Measurements from ENCODE around the gene COIL. TPM values are rescaled to one million over a fixed set of nuclear protein-coding genes. Genes with fewer than 3 reads are reported as not detected.
A peak's percentile ranks its signal among the peaks of the same experiment; 100 is the strongest.
"Not testable (repeated sequence)": the region's sequence is repeated elsewhere in the genome, so short reads cannot be mapped to it uniquely, and the experiment has no call there.

The COIL gene
- total RNA-seq, 4 donors from 2014 or later: 10.8 to 13.2 (median 11.4) TPM

DNA sequence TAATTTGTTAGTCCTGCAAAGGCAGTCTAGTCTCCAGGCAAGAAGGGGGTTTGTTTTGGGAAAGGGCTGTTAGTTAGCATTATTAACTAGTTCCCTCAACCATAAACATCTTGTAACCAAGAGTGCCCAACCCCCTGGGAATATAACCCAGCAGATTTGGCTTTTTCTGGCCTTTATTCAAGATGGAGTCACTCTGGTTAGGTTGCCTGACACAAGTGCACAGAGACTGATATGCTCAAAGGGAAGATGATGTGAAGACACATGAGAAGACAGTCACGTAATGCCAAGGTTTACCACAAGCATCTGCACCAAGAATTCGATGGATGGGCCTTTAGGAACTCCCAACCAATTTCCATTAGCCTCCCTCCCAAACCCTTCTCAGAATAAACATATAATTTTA, 13.2 kb upstream of the COIL start:
- DNase-seq: no peak
- H3K27ac ChIP-seq: peak overlapping the region in 2 of 4 donors; percentile 25 to 38
- no peaks in the 10 kb centered on the region for H3K36me3 ChIP-seq
- intact Hi-C loops (cut with DNase I): no loop called here
- peaks cover 5 to 51% (median 10%) of the 10 kb centered on the region in 3 donors for H3K4me1 ChIP-seq
- H3K27me3 ChIP-seq: no peaks in the 10 kb centered on the region
- no peaks in the 10 kb centered on the region for H3K9me3 ChIP-seq
- 85 to 97% methylated on average over 2 of the region's 2 CpGs for WGBS, 2 donors
- H3K4me3 ChIP-seq: no peak overlapping the region
- TF ChIP-seq POLR2A (IDR thresholded peaks at IDR 0.05): no peak
- TF ChIP-seq, protein P1, sequence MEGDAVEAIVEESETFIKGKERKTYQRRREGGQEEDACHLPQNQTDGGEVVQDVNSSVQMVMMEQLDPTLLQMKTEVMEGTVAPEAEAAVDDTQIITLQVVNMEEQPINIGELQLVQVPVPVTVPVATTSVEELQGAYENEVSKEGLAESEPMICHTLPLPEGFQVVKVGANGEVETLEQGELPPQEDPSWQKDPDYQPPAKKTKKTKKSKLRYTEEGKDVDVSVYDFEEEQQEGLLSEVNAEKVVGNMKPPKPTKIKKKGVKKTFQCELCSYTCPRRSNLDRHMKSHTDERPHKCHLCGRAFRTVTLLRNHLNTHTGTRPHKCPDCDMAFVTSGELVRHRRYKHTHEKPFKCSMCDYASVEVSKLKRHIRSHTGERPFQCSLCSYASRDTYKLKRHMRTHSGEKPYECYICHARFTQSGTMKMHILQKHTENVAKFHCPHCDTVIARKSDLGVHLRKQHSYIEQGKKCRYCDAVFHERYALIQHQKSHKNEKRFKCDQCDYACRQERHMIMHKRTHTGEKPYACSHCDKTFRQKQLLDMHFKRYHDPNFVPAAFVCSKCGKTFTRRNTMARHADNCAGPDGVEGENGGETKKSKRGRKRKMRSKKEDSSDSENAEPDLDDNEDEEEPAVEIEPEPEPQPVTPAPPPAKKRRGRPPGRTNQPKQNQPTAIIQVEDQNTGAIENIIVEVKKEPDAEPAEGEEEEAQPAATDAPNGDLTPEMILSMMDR (IDR thresholded peaks at IDR 0.05): no peak

DNA sequence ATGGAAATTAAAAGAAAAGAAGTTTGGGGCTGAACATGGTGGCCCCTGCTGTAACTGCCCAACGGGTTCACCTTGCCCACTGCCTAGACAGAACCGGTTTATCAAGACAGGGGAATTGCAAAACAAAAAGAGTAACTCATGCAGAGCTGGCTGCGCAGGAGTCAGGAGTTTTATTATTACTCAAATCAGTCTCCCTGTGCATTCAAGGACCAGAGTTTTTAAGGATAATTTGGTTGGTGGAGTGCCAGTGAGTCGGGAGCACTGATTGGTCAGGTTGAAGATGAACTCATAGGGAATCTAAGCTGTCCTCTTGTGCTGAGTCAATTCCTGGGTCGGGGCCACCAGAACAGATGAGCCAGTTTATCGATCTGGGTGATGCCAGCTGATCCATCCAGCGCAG, 12.7 kb upstream of the COIL start:
- Histone ChIP-seq H3K9me3 (no peaks in the 10 kb centered on the region), H3K4me1 (peaks cover 2 to 45% (median 5%) of the 10 kb centered on the region in 3 donors), H3K27ac (peak overlapping the region in 2 of 4 donors; percentile 25 to 38), H3K27me3 (no peaks in the 10 kb centered on the region), H3K4me3 (no peak overlapping the region), H3K36me3 (no peaks in the 10 kb centered on the region)
- DNase-seq: no peak
- intact Hi-C loops (cut with DNase I): no loop called here
- TF ChIP-seq, protein P1 (IDR thresholded peaks at IDR 0.05): no peak
- no peak for TF ChIP-seq POLR2A (IDR thresholded peaks at IDR 0.05)
- WGBS, 2 donors: 32 to 46% methylated on average over 6 to 7 of the region's 7 CpGs

DNA sequence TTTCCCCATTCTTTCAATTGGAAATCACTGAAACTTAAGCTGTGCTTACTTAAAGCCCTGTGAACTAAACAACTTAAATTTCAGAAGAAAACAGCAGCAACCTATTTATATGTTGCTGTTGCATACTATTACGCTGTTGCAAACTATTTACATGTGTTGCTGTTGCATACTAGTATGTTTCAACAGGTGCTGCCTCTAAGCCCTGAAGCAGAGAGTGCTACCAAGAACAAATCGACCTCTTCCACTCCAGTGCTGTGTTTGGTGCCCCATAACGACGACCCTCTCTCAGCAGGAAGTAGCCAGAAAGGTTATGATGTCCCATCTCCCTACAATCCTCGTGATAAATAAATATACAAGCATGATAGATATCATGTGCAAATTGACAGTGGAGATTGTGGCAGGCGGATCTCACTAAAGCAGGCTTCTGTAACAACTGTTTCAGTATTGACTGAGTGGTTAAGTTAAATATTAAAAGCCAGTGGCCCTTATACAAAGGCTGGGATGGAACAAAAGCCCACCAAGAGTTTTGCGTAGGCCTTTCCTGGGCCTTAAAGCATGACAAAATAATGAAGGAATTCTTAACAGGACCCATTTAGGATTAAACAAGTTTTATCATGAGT, 11.4 kb upstream of the COIL start:
- Histone ChIP-seq H3K27ac (no peak overlapping the region), H3K9me3 (no peaks in the 10 kb centered on the region), H3K27me3 (no peaks in the 10 kb centered on the region), H3K4me1 (peaks cover 0 to 37% (median 0%) of the 10 kb centered on the region in 3 donors), H3K36me3 (no peaks in the 10 kb centered on the region), H3K4me3 (no peak overlapping the region)
- 67 to 83% methylated on average over 7 of the region's 7 CpGs for WGBS, 2 donors
- TF ChIP-seq, protein P1 (IDR thresholded peaks at IDR 0.05): no peak
- no peak for TF ChIP-seq POLR2A (IDR thresholded peaks at IDR 0.05)
- no peak for DNase-seq
- intact Hi-C loops (cut with DNase I): no loop called here

DNA sequence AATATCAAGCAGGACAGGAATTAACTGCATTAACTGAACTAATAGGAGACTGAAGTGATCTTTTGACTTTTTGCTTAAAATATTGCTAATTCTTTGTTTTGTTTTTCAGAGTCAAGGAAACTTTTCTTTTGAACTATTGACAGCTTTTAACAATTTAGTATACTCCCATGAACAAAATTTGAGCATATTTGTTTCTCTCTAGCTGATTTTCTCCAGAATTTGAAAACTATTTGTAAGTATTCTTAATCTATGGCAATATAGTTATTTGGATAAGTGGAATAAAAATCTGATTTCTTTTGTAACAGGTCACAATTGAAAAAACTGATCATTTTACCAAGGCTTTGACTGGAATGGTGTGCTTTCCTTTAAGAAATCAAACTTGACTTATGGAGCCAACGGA, 10.1 kb upstream of the COIL start:
- intact Hi-C loops (cut with DNase I): no loop called here
- WGBS, 2 donors: 75 to 89% methylated on average over 1 of the region's 1 CpG

DNA sequence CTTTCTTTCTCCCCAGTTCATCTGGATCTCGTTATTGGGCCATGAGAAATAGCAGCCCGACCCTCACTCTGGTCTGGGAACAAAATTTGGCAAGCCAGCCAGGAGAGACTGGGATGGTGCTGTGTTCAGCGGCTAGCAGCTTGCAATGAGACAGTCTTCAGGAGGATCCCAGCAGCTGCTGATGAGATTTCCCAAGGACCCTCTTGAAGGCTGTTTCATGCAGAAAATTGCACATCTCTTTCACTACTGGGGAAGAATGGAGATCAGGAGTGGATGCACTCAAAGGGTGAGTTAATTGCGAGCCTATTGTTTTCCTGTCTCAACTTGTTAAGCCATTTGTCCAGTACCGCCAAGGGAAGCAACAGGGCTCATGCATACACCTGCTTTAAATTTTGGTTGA, 5.5 kb upstream of the COIL start:
- Histone ChIP-seq H3K27ac (no peak overlapping the region), H3K36me3 (no peaks in the 10 kb centered on the region), H3K4me3 (no peak overlapping the region), H3K27me3 (no peaks in the 10 kb centered on the region), H3K4me1 (peaks cover 0 to 11% (median 0%) of the 10 kb centered on the region in 3 donors), H3K9me3 (no peaks in the 10 kb centered on the region)
- TF ChIP-seq, protein P1 (IDR thresholded peaks at IDR 0.05): no peak
- TF ChIP-seq POLR2A (IDR thresholded peaks at IDR 0.05): no peak
- DNase-seq: no peak
- intact Hi-C loops (cut with DNase I): no loop called here
- WGBS, 2 donors: 47 to 64% methylated on average over 5 of the region's 5 CpGs

More for the DNA sequence above, 10.1 kb upstream of the COIL start:
- TF ChIP-seq POLR2A (IDR thresholded peaks at IDR 0.05): no peak
- TF ChIP-seq, protein P1 (IDR thresholded peaks at IDR 0.05): no peak
- H3K36me3 ChIP-seq: no peaks in the 10 kb centered on the region
- no peak overlapping the region for H3K4me3 ChIP-seq
- no peak for DNase-seq
- H3K27me3 ChIP-seq: no peaks in the 10 kb centered on the region
- no peaks in the 10 kb centered on the region for H3K9me3 ChIP-seq
- H3K27ac ChIP-seq: no peak overlapping the region
- peaks cover 0 to 36% (median 0%) of the 10 kb centered on the region in 3 donors for H3K4me1 ChIP-seq

DNA sequence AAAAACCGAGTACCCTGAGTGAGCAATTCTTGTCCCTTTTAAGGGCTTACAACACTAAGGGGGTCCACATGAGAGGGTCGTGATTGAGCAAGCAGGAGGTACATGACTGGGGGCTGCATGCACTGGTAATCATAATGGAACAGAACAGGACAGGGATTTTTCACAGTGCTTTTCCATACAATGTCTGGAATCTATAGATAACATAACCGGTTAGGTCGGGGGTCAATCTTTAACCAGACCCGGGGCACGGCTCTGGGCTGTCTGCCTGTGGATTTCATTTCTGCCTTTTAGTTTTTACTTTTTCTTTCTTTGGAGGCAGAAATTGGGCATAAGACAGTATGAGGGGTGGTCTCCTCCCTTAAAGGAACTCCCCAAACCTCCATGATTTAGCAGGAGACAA, 4.8 kb upstream of the COIL start:
- H3K9me3 ChIP-seq; H3K27ac ChIP-seq; H3K4me3 ChIP-seq; H3K27me3 ChIP-seq; intact Hi-C loops (cut with DNase I); DNase-seq; H3K36me3 ChIP-seq: not testable (repeated sequence)
- peaks cover 0 to 11% (median 0%) of the 10 kb centered on the region in 3 donors for H3K4me1 ChIP-seq
- WGBS, 2 donors: 74 to 86% methylated on average over 5 to 6 of the region's 6 CpGs

DNA sequence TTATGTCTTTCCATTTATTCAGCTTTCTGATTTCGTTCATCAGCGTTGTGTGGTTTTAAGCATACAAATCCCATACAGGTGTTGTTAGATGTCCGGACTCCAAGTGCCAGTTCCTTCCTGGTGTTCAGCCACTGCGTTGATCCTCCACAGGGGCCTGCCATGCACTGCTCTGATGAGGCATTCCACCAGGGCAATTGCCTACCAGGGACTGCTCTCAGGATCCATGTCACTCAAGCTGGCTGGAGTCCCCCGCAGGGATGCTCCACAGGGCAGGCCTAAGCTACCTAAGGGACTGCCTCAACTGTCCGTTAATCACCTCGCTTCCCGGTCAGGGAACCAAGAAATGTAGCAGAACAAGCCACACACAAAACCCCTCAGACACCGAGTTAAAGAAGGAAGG, 4.4 kb upstream of the COIL start:
- H3K27me3 ChIP-seq: not testable (repeated sequence)

More for the DNA sequence above, 4.4 kb upstream of the COIL start:
- H3K9me3 ChIP-seq; H3K4me3 ChIP-seq; H3K36me3 ChIP-seq; DNase-seq; H3K27ac ChIP-seq; intact Hi-C loops (cut with DNase I): not testable (repeated sequence)
- H3K4me1 ChIP-seq: peaks cover 0 to 14% (median under 1%) of the 10 kb centered on the region in 3 donors
- 90 to 94% methylated on average over 3 to 5 of the region's 9 CpGs for WGBS, 2 donors

All from esophagus squamous epithelium (tissue), 5 donors.